ENCODE data around the gene DOCK6. TPM values are rescaled to one million over a fixed set of nuclear protein-coding genes. Genes with fewer than 3 reads are reported as not detected.

DOCK6 gene
- total RNA-seq, 1 experiment from 2014 or later: 29.4 TPM

DNA sequence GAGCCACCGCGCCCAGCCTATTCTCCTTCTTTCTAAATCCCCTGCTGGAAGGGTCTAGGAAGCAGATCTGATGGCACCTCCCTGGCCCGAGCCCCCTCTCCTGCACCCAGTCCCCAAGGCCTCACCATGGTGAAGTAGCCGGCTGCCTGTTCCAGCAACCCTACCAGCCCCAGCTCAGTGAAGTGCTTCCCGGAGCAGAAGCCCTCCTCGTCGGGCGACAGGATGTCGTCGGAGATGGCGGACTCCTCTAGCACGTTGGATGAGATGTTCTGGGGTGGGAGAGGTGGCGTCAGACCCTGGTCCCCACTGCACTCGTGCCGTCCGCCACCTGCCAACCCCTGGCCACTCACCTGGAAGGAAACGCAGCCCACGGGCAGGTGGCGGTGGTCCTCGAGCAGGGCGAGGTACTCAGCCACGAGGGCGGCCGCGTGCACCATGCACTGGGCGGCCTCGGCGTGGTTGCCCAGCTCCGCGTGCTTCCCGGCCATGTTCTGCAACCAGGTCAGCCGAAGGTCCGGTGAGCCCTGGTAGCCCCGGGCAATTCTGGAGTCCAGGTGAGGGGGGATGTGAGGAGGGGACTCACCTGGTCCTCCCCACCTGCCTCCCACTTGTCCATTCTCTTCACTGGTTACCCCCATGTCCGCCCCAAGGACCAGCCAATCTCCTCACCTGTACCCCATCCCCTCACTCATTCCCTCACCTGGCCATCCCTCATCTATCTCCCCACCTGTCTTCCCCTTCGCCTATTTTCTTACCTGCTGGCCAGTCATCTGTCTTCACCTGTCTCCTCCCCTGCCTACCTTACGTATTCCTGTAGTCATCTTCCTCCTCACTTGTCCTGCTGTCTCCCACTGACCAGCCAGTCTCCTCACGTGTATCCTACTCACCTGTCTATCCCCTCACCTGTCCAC is 53.5 kb downstream of the DOCK6 start:
- no peak overlapping the region for H2AFZ ChIP-seq (ENCODE audit: low read length)
- no peak overlapping the region for H3K4me3 ChIP-seq (ENCODE audit: low read length)
- no peak overlapping the region for H3K4me2 ChIP-seq (ENCODE audit: low read length)
- no peaks in the 10 kb centered on the region for H3K9me2 ChIP-seq (replicated peaks; ENCODE audit: low read length)
- no peaks in the 10 kb centered on the region for H3K9me3 ChIP-seq (ENCODE audit: low read length)
- intact Hi-C loops (cut with micrococcal nuclease): no loop called here
- no peaks in the 10 kb centered on the region for H3K27me3 ChIP-seq (ENCODE audit: low read length)
- TF ChIP-seq EZH2phosphoT487 (IDR thresholded peaks at IDR 0.05; ENCODE audit: borderline replicate concordance, low read length) (no peak), EZH2 (IDR thresholded peaks at IDR 0.05; ENCODE audit: low read length, unreplicated experiment) (no peak)
- TF ChIP-seq, protein P1, sequence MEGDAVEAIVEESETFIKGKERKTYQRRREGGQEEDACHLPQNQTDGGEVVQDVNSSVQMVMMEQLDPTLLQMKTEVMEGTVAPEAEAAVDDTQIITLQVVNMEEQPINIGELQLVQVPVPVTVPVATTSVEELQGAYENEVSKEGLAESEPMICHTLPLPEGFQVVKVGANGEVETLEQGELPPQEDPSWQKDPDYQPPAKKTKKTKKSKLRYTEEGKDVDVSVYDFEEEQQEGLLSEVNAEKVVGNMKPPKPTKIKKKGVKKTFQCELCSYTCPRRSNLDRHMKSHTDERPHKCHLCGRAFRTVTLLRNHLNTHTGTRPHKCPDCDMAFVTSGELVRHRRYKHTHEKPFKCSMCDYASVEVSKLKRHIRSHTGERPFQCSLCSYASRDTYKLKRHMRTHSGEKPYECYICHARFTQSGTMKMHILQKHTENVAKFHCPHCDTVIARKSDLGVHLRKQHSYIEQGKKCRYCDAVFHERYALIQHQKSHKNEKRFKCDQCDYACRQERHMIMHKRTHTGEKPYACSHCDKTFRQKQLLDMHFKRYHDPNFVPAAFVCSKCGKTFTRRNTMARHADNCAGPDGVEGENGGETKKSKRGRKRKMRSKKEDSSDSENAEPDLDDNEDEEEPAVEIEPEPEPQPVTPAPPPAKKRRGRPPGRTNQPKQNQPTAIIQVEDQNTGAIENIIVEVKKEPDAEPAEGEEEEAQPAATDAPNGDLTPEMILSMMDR (conservative IDR thresholded peaks at IDR 0.05; ENCODE audit: low read depth, low read length): no peak
- H3K27ac ChIP-seq (ENCODE audit: low read length): no peak overlapping the region
- CTCF ChIA-PET: no interaction called here
- DNase-seq (no peak), ATAC-seq (no peak)
- no peak overlapping the region for H3K9ac ChIP-seq (ENCODE audit: low read length)
- no TSS peak for BruUV-seq (replicated peaks)
- H4K20me1 ChIP-seq (ENCODE audit: low read length): no peaks in the 10 kb centered on the region
- POLR2A ChIA-PET (ENCODE audit: unreplicated experiment): no interaction called here
- H3K36me3 ChIP-seq (ENCODE audit: low read depth, low read length): 0 out of 2 replicates have a peak, but pooled peaks cover 2% of the 10 kb centered on the region
- H3F3A ChIP-seq (ENCODE audit: low read length, unreplicated experiment): no peaks in the 10 kb centered on the region
- H3K4me1 ChIP-seq (ENCODE audit: insufficient read depth, low read length): peaks cover 2% of the 10 kb centered on the region
- no peaks in the 10 kb centered on the region for H3K79me2 ChIP-seq (ENCODE audit: low read length)

DNA sequence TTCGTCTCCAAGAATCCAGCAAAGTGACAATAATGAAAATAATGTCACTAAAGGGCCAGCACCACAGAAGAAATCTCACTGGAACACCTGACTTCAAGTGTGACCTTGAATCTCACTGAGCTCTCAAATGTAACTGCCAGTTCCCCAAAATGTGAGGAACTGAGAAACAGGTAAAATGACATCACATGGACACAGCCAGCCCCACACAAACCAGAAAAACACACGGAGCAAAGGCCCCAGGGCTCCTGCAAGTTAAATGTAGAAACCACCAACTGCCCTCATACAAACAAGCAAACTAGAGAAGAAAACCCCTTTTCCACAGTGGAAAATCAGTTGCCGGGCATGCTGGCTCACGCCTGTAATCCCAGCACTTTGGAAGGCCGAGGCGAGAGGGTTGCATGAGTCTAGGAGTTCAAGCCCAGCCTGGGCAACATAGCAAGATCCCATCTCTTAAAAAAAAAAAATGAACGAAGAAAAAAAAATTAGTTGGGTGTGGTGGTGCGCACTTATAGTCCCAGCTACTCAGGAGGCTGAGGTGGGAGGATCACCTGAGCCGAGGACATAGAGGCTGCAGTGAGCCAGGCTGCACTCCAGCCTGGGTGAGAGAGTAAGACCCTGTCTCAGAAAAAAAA is 56.3 kb downstream of the DOCK6 start:
- no peaks in the 10 kb centered on the region for H3F3A ChIP-seq (ENCODE audit: low read length, unreplicated experiment)
- H3K27me3 ChIP-seq (ENCODE audit: low read length): no peaks in the 10 kb centered on the region
- peaks cover 11% of the 10 kb centered on the region for H3K4me1 ChIP-seq (ENCODE audit: insufficient read depth, low read length)
- H3K79me2 ChIP-seq (ENCODE audit: low read length): no peaks in the 10 kb centered on the region
- H3K4me2 ChIP-seq (ENCODE audit: low read length): no peak overlapping the region
- DNase-seq: no peak
- BruUV-seq (replicated peaks): no TSS peak
- ATAC-seq: no peak
- no peaks in the 10 kb centered on the region for H4K20me1 ChIP-seq (ENCODE audit: low read length)
- H3K9me3 ChIP-seq (ENCODE audit: low read length): no peaks in the 10 kb centered on the region
- H3K9ac ChIP-seq (ENCODE audit: low read length): no peak overlapping the region
- POLR2A ChIA-PET (ENCODE audit: unreplicated experiment): no interaction called here
- H3K27ac ChIP-seq (ENCODE audit: low read length): no peak overlapping the region
- H3K9me2 ChIP-seq (replicated peaks; ENCODE audit: low read length): no peaks in the 10 kb centered on the region
- H3K4me3 ChIP-seq (ENCODE audit: low read length): no peak overlapping the region
- no peaks in the 10 kb centered on the region for H3K36me3 ChIP-seq (ENCODE audit: low read depth, low read length)
- TF ChIP-seq, protein P1 (conservative IDR thresholded peaks at IDR 0.05; ENCODE audit: low read depth, low read length): no peak
- TF ChIP-seq EZH2phosphoT487 (IDR thresholded peaks at IDR 0.05; ENCODE audit: borderline replicate concordance, low read length): no peak
- TF ChIP-seq EZH2 (IDR thresholded peaks at IDR 0.05; ENCODE audit: low read length, unreplicated experiment): no peak
- intact Hi-C loops (cut with micrococcal nuclease): no loop called here
- H2AFZ ChIP-seq (ENCODE audit: low read length): no peak overlapping the region
- CTCF ChIA-PET: interaction anchor here (1.0 kb wide), 1 partner anchor 68 kb away, joined by 3 read pairs; no protein-coding TSS in a partner anchor

All from PC-3 (cell line).